SK-N-SH (cell line): Measurements from ENCODE around the gene XIRP2. TPM values are rescaled to one million over a fixed set of nuclear protein-coding genes. Genes with fewer than 3 reads are reported as not detected.

ENCODE experiments used
- CTCF ChIA-PET: fragments of 300-600, 350-600 bp; formaldehyde crosslinking; extraction: SDS; loops from one replicate; lab custom pipeline; 2021; lab: Yijun Ruan, JAX
- POLR2A ChIA-PET: fragments of 350-600 bp; sonication (Branson Sonifier 250); formaldehyde crosslinking; extraction: SDS; loops from one replicate; lab custom pipeline; 2020; ENCODE audit warnings: antibody characterized with exemption, inconsistent platforms; lab: Yijun Ruan, JAX
- DNase-seq: peaks from one replicate; pipeline ENCODE4 v3.0.0; 2012
- H2AFZ ChIP-seq: fragments of 200-600 bp; sonication (generic); 2 replicates; pipeline ENCODE4 v1.8.1; 2016; ENCODE audit warnings: antibody characterized with exemption, mild to moderate bottlenecking, low read depth
- H3F3A ChIP-seq: fragments of 200-600 bp; sonication (generic); replicated peaks from 2 replicates; pipeline ENCODE3; 2016; ENCODE audit warnings: antibody characterized with exemption, mild to moderate bottlenecking; ENCODE audit not compliant: insufficient read depth
- H3K27ac ChIP-seq, 2 experiments: fragments of 200-500 bp in 1 of 2; fragments of 200-600 bp in 1 of 2; sonication (Bioruptor generic) in 1 of 2; sonication (generic), shearing (Covaris generic) in 1 of 2; 2 replicates each; pipeline versions ENCODE4 v1.5.1 to v1.6.1; 2014 to 2016; ENCODE audit warnings: low read depth in 2 of 2, inconsistent platforms in 1 of 2, low read length in 1 of 2, mild to moderate bottlenecking in 1 of 2, mixed read lengths in 1 of 2
- H3K27me3 ChIP-seq: fragments of 200-600 bp; sonication (generic), shearing (Covaris generic); 2 replicates; pipeline ENCODE4 v1.6.1; 2016; ENCODE audit warnings: mixed run types; ENCODE audit not compliant: insufficient read depth
- H3K36me3 ChIP-seq, 2 experiments: fragments of 200-500 bp in 1 of 2; fragments of 200-600 bp in 1 of 2; sonication (Bioruptor generic) in 1 of 2; sonication (generic) in 1 of 2; replicated peaks in 1 of 2; 2 replicates each; pipeline versions ENCODE3 to v1.5.1; 2014 to 2016; ENCODE audit warnings: low read length in 1 of 2, mild to moderate bottlenecking in 1 of 2; ENCODE audit not compliant: insufficient read depth in 2 of 2, control insufficient read depth in 1 of 2
- H3K4me1 ChIP-seq, 2 experiments: fragments of 200-500 bp in 1 of 2; fragments of 200-600 bp in 1 of 2; sonication (Bioruptor generic) in 1 of 2; sonication (generic), shearing (Covaris generic) in 1 of 2; 2 replicates each; pipeline versions ENCODE4 v1.5.1 to v1.6.1; 2014 to 2016; ENCODE audit warnings: low read depth in 1 of 2, low read length in 1 of 2, mixed run types in 1 of 2; ENCODE audit not compliant: insufficient read depth in 2 of 2, control insufficient read depth in 1 of 2
- H3K4me2 ChIP-seq: fragments of 200-600 bp; sonication (generic), shearing (Covaris generic); 2 replicates; pipeline ENCODE4 v1.6.1; 2017; ENCODE audit warnings: mixed run types
- H3K4me3 ChIP-seq, 2 experiments: fragments of 200-500 bp in 1 of 2; fragments of 200-600 bp in 1 of 2; sonication (Bioruptor generic) in 1 of 2; sonication (generic), shearing (Covaris generic) in 1 of 2; 2 replicates each; pipeline versions ENCODE4 v1.5.1 to v1.8.1; 2014 to 2016; ENCODE audit warnings: low read depth in 2 of 2, inconsistent platforms in 1 of 2, low read length in 1 of 2, mild to moderate bottlenecking in 1 of 2, mixed read lengths in 1 of 2, moderate library complexity in 1 of 2
- H3K79me2 ChIP-seq: fragments of 200-600 bp; sonication (generic); 2 replicates; pipeline ENCODE4 v1.8.1; 2017; ENCODE audit warnings: mild to moderate bottlenecking; ENCODE audit not compliant: insufficient read depth
- H3K9ac ChIP-seq: fragments of 200-600 bp; sonication (generic); 2 replicates; pipeline ENCODE4 v1.6.1; 2017; ENCODE audit warnings: mixed run types
- H3K9me2 ChIP-seq: fragments of 200-600 bp; sonication (generic); 2 replicates; pipeline ENCODE4 v1.6.1; 2017; ENCODE audit warnings: mixed run types
- H3K9me3 ChIP-seq: fragments of 200-600 bp; sonication (generic); 2 replicates; pipeline ENCODE4 v1.6.1; 2017; ENCODE audit warnings: mixed run types, mild to moderate bottlenecking, moderate library complexity
- H4K20me1 ChIP-seq: fragments of 200-600 bp; sonication (generic); 2 replicates; pipeline ENCODE4 v1.6.1; 2017; ENCODE audit warnings: mild to moderate bottlenecking, mixed run types; ENCODE audit not compliant: insufficient read depth
- CHD2 ChIP-seq: fragments of 150-350 bp; IDR thresholded peaks from 2 replicates; pipeline ENCODE4 v1.6.1; 2018; ENCODE audit warnings: low read length; ENCODE audit not compliant: partially characterized antibody
- CTCF ChIP-seq: fragments of 200-600 bp; sonication (generic); IDR thresholded peaks from 2 replicates; pipeline ENCODE4 v1.6.1; 2017; ENCODE audit warnings: antibody characterized with exemption, mild to moderate bottlenecking, moderate library complexity
- EP300 ChIP-seq, 2 experiments: IDR thresholded peaks; 2 replicates each; pipeline versions ENCODE4 v1.4.0 to v1.6.1; 2012; ENCODE audit warnings: borderline replicate concordance in 1 of 2, low read depth in 1 of 2, low read length in 1 of 2
- FOXJ3 ChIP-seq: sonication (generic); formaldehyde crosslinking; IDR thresholded peaks from 2 replicates; pipeline ENCODE4 v1.5.1; 2020; ENCODE audit warnings: mild to moderate bottlenecking, missing genetic modification reagents
- IRF3 ChIP-seq: fragments of 150-350 bp; IDR thresholded peaks from 2 replicates; pipeline ENCODE4 v1.6.1; 2016; ENCODE audit warnings: mild to moderate bottlenecking, low read depth, low read length
- MAX ChIP-seq: IDR thresholded peaks from 2 replicates; pipeline ENCODE4 v1.4.0; 2012; ENCODE audit warnings: low read depth
- NRF1 ChIP-seq: IDR thresholded peaks from 2 replicates; pipeline ENCODE4 v1.6.1; 2012; ENCODE audit warnings: low read depth, mild to moderate bottlenecking, low read length
- RAD21 ChIP-seq: IDR thresholded peaks from 2 replicates; pipeline ENCODE4 v1.6.1; 2012; ENCODE audit warnings: mild to moderate bottlenecking, low read length
- REST ChIP-seq: IDR thresholded peaks from 2 replicates; pipeline ENCODE4 v1.6.1; 2012; ENCODE audit warnings: mild to moderate bottlenecking, low read depth, low read length, moderate library complexity
- RFX5 ChIP-seq: IDR thresholded peaks from 2 replicates; pipeline ENCODE4 v1.6.1; 2012; ENCODE audit warnings: mild to moderate bottlenecking, improper control_type of control experiment, low read length
- RXRA ChIP-seq: IDR thresholded peaks from 2 replicates; pipeline ENCODE4 v1.4.0; 2012; ENCODE audit warnings: low read depth, mild to moderate bottlenecking, borderline replicate concordance
- SIN3A ChIP-seq: IDR thresholded peaks from 2 replicates; pipeline ENCODE4 v1.6.1; 2012; ENCODE audit warnings: low read depth, mild to moderate bottlenecking, low read length, moderate library complexity, borderline replicate concordance
- SMC3 ChIP-seq: IDR thresholded peaks from 2 replicates; pipeline ENCODE4 v1.6.1; 2012; ENCODE audit warnings: low read depth, low read length, improper control_type of control experiment
- TCF12 ChIP-seq: IDR thresholded peaks from 2 replicates; pipeline ENCODE4 v1.4.0; 2012
- TEAD4 ChIP-seq: IDR thresholded peaks from 2 replicates; pipeline ENCODE4 v1.4.0; 2012; ENCODE audit warnings: mild to moderate bottlenecking, borderline replicate concordance; ENCODE audit not compliant: insufficient read depth
- YY1 ChIP-seq: IDR thresholded peaks from 2 replicates; pipeline ENCODE4 v1.4.0; 2012; ENCODE audit warnings: low read depth, mild to moderate bottlenecking
- WGBS: methylation state at CpG from one replicate; pipeline ENCODE4 v1.1.6; 2017; ENCODE audit warnings: low lambda C conversion rate; 5-methylcytosine and 5-hydroxymethylcytosine counted together
- polyA plus RNA-seq, 3 experiments: library from polyadenylated mRNA; depleted of rRNA; stranded (reverse); fragments of >200 nt; gene quantifications; 2 replicates each; pipeline ENCODE4 v1.2.3, GENCODE V29; 2012
- TF ChIP-seq, protein P1 (sequence below): IDR thresholded peaks from 2 replicates; pipeline ENCODE4; 2012
- TF ChIP-seq, protein P2 (sequence below): fragments of 150-350 bp; IDR thresholded peaks from 2 replicates; pipeline ENCODE4 v1.6.1; 2017; ENCODE audit warnings: antibody characterized with exemption, low read length, low read depth, borderline replicate concordance

The XIRP2 gene
- polyA plus RNA-seq, 1 of the 3 experiments (the other 2 are of a cell fraction) = 0.02 TPM

DNA sequence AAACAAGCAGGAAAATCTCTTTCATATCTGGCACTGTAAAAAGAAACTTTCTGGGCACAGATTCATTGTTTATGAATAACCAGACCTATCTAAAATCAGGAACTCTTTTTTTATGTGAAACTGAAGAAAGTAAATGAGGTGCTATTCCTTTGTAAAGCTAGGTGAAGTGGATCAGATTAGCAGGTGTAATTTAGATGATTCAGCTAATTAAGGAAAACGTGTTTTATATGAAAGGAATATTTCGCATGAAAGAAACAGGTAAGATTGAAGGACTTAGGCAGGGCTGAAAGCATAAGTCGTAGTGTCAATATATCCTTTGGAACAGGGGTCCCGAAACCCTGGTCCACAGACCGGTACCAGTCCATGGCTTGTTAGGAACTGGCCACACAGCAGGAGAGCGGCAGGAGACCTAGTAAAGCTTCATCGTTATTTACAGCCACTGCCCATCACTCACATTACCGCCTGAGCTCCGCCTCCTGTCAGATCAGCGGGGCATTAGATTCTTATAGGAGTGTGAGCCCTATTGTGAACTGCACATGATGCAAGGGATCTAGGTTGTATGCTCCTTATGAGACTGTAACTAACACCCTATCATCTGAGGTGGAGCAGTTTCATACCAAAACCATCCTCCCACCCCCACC lies 20.3 kb upstream of the XIRP2 start:
- WGBS = 77% methylated on average over 10 of the region's 10 CpGs
- H3K4me1 ChIP-seq = no peaks in the 10 kb centered on the region
- no peaks in the 10 kb centered on the region for H3K36me3 ChIP-seq
- POLR2A ChIA-PET = no interaction called here
- no peak for TF ChIP-seq EP300 (IDR thresholded peaks at IDR 0.05; ENCODE audit: borderline replicate concordance in 1 of 2, low read depth in 1 of 2, low read length in 1 of 2)
- TF ChIP-seq SMC3 = no peak
- no peak for TF ChIP-seq FOXJ3 (CRISPR knock-in tag)
- TF ChIP-seq, protein P1, sequence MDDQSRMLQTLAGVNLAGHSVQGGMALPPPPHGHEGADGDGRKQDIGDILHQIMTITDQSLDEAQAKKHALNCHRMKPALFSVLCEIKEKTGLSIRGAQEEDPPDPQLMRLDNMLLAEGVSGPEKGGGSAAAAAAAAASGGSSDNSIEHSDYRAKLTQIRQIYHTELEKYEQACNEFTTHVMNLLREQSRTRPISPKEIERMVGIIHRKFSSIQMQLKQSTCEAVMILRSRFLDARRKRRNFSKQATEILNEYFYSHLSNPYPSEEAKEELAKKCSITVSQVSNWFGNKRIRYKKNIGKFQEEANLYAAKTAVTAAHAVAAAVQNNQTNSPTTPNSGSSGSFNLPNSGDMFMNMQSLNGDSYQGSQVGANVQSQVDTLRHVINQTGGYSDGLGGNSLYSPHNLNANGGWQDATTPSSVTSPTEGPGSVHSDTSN = no peak
- TF ChIP-seq RFX5 = no peak
- no peak for TF ChIP-seq TEAD4
- no peak for TF ChIP-seq MAX
- no peak for TF ChIP-seq TCF12
- no peak for TF ChIP-seq RXRA
- TF ChIP-seq SIN3A = no peak
- no peak for TF ChIP-seq NRF1
- TF ChIP-seq REST = no peak
- TF ChIP-seq CHD2 = no peak
- TF ChIP-seq RAD21 = no peak
- TF ChIP-seq CTCF = no peak
- TF ChIP-seq IRF3 = no peak
- TF ChIP-seq, protein P2, sequence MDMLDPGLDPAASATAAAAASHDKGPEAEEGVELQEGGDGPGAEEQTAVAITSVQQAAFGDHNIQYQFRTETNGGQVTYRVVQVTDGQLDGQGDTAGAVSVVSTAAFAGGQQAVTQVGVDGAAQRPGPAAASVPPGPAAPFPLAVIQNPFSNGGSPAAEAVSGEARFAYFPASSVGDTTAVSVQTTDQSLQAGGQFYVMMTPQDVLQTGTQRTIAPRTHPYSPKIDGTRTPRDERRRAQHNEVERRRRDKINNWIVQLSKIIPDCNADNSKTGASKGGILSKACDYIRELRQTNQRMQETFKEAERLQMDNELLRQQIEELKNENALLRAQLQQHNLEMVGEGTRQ = no peak
- no peak for TF ChIP-seq YY1
- CTCF ChIA-PET = no interaction called here
- no peaks in the 10 kb centered on the region for H3K9me3 ChIP-seq
- no peak overlapping the region for H3K4me2 ChIP-seq
- H3K9ac ChIP-seq = no peak overlapping the region
- H4K20me1 ChIP-seq = no peaks in the 10 kb centered on the region
- no peak for DNase-seq
- no peaks in the 10 kb centered on the region for H3K27me3 ChIP-seq
- no peak overlapping the region for H3K27ac ChIP-seq
- no peaks in the 10 kb centered on the region for H3F3A ChIP-seq
- no peaks in the 10 kb centered on the region for H3K9me2 ChIP-seq
- no peak overlapping the region for H3K4me3 ChIP-seq
- H3K79me2 ChIP-seq = no peaks in the 10 kb centered on the region
- no peak overlapping the region for H2AFZ ChIP-seq
